HG03457 (cell line): ENCODE data around the gene CLNK.

ENCODE experiments used
- ATAC-seq: cut with Tn5 transposase; IDR thresholded peaks from one replicate; pipeline ENCODE4 v1.9.1; 2021; ENCODE audit warnings: moderate number of reproducible peaks; ENCODE audit not compliant: unreplicated experiment

The CLNK gene

GRCh38 chr4:10524196-10524833 is 160.3 kb downstream of the CLNK start:
- no peak for ATAC-seq

GRCh38 chr4:10521424-10521823 is 163.1 kb downstream of the CLNK start:
- no peak for ATAC-seq

- ATAC-seq: no peak
Measured at GRCh38 chr4:10509733-10510132, 174.8 kb downstream of the CLNK start.

- no peak for ATAC-seq
Measured at GRCh38 chr4:10506077-10506476, 178.5 kb downstream of the CLNK start.

GRCh38 chr4:10504570-10505179 is 179.9 kb downstream of the CLNK start:
- no peak for ATAC-seq

GRCh38 chr4:10502717-10503116 is 181.9 kb downstream of the CLNK start:
- ATAC-seq: no peak

GRCh38 chr4:10500776-10501175 is 183.8 kb downstream of the CLNK start:
- ATAC-seq: no peak

- no peak for ATAC-seq
Measured at GRCh38 chr4:10496200-10496599, 188.4 kb downstream of the CLNK start.

GRCh38 chr4:10495651-10496050 is 188.9 kb downstream of the CLNK start:
- no peak for ATAC-seq

GRCh38 chr4:10492464-10492863 is 192.1 kb downstream of the CLNK start:
- ATAC-seq: no peak

GRCh38 chr4:10491401-10491800 is 193.2 kb downstream of the CLNK start:
- ATAC-seq: no peak

- no peak for ATAC-seq
Measured at GRCh38 chr4:10490996-10491395, 193.6 kb downstream of the CLNK start.

GRCh38 chr4:10482913-10483312 is 201.7 kb downstream of the CLNK start:
- no peak for ATAC-seq

GRCh38 chr4:10480616-10481015 is 204.0 kb downstream of the CLNK start:
- ATAC-seq: no peak

- no peak for ATAC-seq
Measured at GRCh38 chr4:10478621-10479020, 205.9 kb downstream of the CLNK start.

- no peak for ATAC-seq
Measured at GRCh38 chr4:10470505-10470904, 214.1 kb downstream of the CLNK start.

- ATAC-seq: no peak
Measured at GRCh38 chr4:10466161-10466560, 218.4 kb downstream of the CLNK start.

GRCh38 chr4:10462876-10463275 is 221.7 kb downstream of the CLNK start:
- ATAC-seq: no peak

- ATAC-seq: no peak
Measured at GRCh38 chr4:10461850-10462400, 222.6 kb downstream of the CLNK start.

GRCh38 chr4:10461091-10461849 is 223.3 kb downstream of the CLNK start:
- ATAC-seq: peak; percentile 60

GRCh38 chr4:10460313-10461047 is 224.1 kb downstream of the CLNK start:
- ATAC-seq: no peak
